Activated gamma-delta T cell treated with Interleukin-2 at 50 U/mL for 16 hours (primary cell): ENCODE measurements around the gene PARPBP.
"Not testable (repeated sequence)": the region's sequence is repeated elsewhere in the genome, so short reads cannot be mapped to it uniquely, and the experiment has no call there.

ENCODE experiments used
- DNase-seq: peaks from one replicate; pipeline ENCODE4 v3.0.0-alpha.2; 2020

PARPBP gene

DNA sequence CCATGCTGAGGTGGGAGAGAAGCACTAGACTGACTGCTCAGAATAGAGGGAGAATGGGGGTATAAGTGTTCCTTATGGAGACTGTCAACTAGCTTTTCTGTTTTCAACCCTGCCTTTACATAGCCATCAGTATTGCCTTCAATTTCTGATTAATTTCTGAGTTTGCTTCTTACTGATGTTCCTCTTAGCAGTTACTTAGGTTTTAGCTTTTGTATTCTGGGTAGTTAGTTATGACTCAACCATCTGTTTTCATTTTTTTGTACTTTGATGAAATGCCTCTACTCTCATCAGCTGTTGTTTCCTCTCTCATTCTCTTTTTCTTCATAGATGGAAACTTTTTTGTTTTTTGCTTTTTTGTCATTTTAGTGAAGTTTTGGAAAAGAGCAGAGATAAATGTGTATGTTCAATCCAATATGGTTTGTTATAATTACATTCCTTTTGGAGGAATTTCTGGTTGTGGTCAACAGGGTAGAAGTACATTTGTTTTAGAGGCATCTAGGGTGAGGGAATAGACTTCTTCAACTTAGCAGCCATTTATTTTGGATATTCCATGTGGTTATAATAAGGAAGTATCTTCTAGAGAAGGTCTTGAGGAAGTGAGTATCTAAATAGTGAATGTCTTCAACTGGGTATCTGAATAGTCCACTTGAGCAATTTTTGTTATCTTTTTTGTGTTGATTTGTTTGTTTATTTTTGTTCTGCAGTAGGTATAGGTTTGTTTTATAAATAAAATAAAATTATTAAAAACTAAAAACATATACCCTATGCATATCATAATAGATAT, 48.0 kb downstream of the PARPBP start:
- DNase-seq, result no peak

DNA sequence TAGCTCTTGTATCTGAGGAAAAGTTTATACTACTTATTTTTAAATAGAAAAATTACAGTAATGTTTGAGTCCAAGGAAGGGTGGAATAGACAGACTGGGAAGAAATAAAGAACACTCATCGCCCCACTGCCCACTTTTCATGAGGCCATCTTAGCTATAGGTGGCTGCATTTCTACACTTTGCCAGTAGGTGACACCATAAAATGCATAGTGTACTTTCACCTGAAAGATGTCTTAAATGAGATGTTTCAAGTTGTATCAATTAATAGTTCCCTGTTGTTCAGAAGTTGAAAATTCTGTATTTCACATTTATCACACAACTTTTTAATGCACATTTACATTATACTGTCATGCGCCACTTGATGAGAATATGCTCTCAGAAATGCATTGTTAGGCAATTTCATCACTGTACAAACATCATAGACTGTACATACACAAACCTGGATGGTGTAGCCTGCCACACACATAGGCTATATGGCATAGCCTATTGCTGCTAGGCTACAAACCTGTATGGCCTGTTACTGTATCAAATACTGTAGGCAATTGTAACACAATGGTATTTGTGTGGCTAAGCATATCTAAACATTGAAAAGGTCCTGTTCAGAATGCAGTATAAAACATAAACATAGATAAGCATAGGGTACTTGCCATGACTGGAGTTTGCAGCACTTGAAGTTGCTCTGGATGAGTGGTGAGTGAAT, 50.1 kb downstream of the PARPBP start:
- no peak for DNase-seq

DNA sequence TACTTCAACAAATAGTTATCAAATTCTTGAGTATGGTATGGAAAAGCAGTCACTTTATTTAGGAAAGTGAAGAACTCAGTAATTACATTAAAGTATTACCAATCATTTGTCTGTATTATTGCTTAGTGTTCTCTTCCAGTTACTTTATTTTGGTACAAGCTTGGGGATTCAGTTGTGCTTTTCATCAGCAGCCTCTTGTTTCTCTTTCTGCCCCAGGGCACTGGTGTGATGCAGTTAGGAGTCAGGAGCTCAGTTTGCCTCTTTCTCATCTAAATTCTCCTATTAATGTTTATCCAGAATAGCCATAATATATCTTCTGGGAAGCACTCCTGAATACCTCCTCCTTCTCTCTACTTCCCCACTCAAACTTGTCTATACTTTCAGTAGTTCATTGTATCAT, 52.0 kb downstream of the PARPBP start:
- DNase-seq, result no peak

- DNase-seq, result no peak
These were observed 52.5 kb downstream of the PARPBP start for GRCh38 chr12:102172436-102172835.

- DNase-seq, result no peak
These were observed 54.1 kb downstream of the PARPBP start for GRCh38 chr12:102174117-102174516.

DNA sequence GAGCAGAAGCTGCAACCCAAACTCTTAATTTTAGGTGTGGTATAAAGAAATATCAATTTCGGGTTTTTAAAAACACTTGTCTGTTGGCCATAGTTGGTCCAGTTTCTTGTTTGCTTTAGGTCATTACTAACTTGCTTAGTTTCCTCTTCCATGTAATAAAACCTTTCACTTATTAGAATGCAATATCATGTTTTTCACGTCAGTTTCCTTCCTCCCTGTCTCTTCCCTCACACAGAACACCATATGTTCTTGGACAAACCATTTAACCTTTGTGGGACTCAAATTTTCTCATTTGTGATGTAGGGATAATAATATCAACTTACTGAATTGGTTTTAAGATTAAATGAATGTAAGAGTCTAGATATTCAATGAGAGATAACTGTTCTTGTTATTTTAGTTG, 54.8 kb downstream of the PARPBP start:
- DNase-seq, result no peak

DNA sequence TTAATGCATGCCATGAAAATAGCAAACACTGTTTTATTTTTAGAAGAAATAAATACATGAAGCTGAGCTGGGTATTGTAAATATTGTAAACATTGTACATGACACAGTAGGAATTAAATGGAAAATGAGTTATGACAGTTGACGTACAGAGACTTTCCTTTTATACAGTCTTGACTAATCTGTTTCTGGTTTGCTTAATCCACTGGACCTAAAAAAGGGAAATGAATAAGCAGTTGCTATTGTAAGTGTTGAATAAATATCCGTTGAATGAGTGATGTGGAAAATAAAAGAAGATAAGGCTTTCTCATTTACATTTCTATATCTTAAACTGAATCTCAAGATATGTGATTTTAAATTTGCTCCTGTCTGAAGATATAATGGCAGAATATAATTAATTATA, 62.7 kb downstream of the PARPBP start:
- DNase-seq, result no peak

GRCh38 chr12:102195826-102196225, 75.8 kb downstream of the PARPBP start:
- DNase-seq, result no peak

DNA sequence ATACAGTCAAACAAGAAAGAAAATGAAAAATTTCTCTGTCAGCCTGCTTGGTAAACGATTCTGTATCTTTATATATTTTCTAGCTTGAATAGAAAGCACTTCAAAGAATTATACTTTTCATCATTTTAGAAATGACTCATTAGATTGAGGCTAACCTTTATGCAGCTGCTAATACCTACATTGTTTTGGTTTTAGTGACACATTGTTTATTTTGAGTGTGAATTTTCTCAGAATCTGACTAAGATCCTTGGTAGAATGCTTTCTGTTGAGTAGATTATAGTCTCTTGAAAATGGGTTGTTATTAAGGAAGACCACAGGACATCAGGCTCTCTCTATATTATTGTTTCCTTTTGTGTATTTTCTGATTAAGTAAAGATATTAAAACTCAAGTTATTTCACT, 77.8 kb downstream of the PARPBP start, which contains the start of gene PMCH:
Gene PMCH, minus strand, starts transcription at position 45 of the 400 bp plus-strand sequence. CDS start 63 bp downstream, outside the sequence.
- no peak for DNase-seq

- no peak for DNase-seq
These were observed 81.6 kb downstream of the PARPBP start for GRCh38 chr12:102201436-102202061.

DNA sequence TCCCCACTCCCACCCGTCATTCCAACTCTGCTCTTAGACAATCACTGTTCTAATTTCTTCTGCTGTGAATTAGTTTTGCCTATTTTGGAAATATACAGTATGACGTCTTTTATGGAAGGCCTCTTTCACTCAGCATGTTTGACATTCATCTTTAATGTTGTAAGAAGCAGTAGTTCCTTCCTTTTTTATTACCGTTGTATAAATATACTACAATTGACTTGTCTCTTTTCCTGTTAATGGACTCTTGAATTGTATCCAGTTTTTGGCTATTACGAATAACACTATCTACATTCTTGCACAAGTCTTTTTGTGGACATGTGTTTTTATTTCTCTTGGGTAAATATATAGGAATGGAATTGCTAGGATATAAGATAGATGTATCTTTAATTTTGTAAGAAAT, 82.6 kb downstream of the PARPBP start:
- DNase-seq, result no peak

- DNase-seq, result no peak
These were observed 84.0 kb downstream of the PARPBP start for GRCh38 chr12:102204025-102204424.

DNA sequence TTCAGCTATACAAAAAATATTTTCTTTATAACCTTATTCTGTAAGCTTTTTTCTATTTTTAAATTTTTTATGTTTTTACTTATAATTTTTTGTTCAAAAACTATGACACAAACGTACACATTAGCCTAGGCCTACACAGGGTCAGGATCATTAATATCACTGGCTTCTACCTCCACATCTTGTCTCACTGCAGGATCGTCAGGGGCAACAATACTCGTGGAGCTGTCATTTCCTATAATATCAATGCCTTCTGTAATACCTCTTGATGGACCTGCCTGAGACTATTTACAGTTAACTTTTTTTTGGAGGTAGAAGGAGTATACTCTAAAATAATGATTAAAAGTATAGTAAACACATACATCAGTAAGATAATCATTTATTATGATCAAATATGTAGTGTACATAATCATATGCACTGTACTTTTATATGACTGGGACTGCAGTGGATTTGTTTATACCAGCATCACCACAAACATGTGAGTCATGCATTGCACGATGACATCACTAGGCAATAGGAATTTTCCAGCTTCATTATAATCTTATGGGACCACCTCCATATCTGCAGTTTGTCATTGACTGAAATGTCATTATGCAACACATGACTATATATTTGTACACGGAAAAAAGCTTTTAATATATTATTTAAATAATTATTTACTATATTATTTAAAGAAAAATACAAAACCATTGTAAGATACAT, 96.2 kb downstream of the PARPBP start:
- no peak for DNase-seq

DNA sequence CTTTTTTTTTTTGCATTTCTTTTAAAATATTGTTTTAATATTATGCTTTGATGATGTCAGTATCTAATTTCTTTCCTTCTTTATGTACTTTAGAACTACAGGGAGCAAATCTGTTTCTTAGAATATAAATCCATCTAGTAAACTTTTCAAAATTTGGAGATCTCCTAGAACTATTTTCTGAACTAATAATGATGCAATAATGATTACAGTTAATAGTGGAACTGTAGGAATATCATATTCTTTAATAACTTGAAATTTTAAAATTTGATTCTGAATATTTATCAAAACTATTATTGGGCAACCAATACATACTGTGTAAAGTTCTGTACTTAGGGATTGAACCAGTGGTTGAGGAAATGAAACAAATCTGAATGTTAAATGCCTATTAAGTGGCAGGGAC, 100.8 kb downstream of the PARPBP start:
- DNase-seq, result no peak

DNA sequence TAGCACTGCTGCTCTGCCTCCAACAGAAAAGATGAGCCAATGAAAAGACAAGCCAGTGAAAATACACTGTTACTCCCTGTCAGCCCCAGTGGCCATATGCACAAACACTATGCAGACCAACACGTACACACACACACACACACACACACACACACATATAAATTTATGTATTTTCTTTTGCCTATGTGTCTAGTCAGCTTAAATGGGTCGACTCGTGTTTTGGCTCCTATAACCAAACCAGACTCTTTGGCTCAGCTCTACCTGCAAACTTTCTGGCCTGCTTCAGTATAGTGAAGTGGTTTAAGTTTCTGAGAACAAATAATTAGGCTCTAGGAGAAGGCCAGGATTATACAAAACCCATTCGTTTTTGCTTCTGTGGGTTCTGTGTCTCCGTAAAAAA, 108.0 kb downstream of the PARPBP start:
- DNase-seq, result no peak

- no peak for DNase-seq
These were observed 112.1 kb downstream of the PARPBP start for GRCh38 chr12:102232036-102232435.

GRCh38 chr12:102232446-102232845, 112.5 kb downstream of the PARPBP start:
- DNase-seq, result no peak

GRCh38 chr12:102234599-102234998, 114.6 kb downstream of the PARPBP start:
- no peak for DNase-seq

DNA sequence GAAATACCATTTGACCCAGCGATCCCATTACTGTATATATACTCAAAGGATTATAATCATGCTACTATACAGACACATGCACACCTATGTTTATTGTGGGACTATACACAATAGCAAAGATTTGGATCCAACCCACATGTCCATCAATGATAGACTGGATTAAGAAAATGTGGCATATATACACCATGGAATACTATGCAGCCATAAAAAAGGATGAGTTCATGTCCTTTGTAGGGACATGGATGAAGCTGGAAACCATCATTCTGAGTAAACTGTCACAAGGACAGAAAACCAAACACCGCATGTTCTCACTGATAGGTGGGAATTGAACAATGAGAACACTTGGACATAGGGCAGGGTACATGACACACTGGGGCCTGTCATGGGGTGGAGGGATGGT, 120.9 kb downstream of the PARPBP start:
- not testable (repeated sequence) for DNase-seq
